ENCODE results near the gene COL5A3.

COL5A3 gene

DNA sequence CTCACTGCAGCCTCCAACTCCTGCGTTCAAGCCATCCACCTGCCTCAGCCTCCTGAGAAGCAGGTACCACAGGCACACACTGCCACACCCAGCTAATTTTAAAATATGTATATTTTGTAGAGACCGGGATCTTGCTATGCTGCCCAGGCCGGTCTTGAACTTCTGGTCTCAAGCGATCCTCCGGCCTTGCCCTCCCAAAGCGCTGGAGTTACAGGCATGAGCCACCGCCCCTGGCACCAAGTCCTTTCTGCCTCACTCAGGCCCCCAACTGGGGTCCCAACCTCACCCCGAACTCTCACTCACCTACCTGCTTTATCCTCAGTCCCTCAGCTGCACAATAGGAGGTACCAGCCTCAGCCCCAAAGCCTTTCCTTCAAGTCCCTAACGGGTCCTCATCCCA is 635 bp upstream of the COL5A3 start:
- no peak for DNase-seq

DNA sequence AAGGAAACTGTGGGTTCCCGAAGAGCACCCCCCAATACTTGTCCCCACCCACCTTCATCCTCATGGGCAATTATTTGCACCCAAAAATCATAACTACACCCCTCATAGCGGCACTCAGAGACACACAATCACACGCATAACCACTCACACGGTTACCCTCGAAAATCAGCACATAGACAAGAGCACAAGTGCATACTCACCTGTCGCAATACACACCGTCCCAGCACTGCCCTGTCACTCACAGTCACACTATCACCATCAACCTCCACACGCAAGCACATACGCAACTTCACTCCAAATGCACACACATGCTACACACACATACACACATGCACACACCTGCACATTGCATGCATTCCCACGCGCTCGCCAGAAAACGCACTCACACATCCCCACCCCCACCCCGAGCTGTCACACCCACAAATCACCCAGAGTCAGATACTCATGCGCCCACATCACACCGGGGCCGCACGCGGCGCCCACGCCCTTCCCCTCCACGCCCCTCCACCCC is 535 bp downstream of the COL5A3 start:
- no peak for DNase-seq

DNA sequence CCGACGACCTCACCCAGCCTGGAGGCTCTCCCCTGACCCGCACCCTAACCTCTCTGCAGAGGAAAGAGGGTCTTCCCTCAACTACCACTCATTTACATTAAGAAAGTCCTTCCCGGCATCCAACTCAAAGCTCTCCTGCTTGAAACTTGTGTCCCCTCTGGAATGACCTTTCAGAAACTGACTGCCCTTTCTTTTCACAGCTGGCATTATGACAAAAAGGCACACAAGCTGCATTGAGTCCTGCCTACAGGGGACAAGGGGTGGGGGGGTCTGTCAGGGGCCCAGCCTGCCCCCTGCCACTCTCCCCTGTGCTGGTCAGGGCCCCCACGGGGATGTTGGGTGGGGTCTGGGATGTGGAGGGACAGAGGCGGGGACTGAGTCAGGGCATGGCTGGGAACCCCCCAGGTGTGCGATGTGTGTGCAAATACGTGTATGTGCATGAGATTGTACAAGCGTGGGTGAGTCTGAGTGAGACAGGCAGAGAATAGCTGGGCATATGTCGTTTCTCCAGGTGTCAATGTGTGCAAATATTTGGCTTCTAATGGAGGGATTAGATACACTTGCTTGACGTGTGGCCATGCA is 2.0 kb downstream of the COL5A3 start:
- DNase-seq, result no peak

DNA sequence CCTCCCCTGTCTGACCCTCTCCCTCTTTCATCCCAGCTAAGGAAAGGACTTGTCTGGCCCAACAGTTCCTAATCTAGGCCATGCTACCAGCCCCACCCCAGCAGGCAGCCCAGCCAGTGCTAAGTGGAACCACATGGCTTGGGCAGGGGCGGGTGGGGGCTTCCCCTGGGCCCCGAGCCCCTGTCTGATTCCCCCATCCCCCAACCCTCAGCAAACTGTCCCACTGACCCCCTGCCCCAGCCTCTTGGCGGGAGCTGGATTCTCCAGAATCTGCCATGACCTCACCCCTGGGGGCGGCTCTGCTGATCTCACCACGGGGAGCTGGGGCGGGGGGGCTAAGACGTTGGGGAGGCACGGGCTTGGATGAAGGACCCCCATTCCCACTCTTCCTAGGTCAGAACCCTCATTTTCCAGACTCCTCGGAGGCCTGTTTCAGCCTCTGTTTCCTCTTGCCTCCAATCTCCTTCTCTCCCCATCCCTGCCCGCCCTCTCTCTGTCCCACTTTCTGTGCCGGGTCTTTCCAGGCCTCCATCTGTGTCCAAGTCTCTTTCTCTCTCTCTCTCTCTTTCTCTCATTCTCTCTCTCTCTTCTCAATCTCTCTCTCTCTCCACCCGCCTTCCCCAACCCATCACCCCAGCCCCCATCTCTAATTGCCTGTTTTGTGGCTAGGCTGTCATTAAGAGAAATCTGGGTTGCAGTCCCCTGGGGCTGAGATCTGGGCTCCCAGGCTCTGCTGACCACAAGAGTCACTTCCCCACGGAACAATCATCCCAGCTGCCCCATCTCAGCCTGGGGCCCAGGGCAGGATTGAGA is 2.7 kb downstream of the COL5A3 start:
- no peak for DNase-seq

GRCh38 chr19:10006752-10007323 is 3.5 kb downstream of the COL5A3 start:
- no peak for DNase-seq

GRCh38 chr19:10006335-10006708 is 4.0 kb downstream of the COL5A3 start:
- DNase-seq, result peak; percentile 12

DNA sequence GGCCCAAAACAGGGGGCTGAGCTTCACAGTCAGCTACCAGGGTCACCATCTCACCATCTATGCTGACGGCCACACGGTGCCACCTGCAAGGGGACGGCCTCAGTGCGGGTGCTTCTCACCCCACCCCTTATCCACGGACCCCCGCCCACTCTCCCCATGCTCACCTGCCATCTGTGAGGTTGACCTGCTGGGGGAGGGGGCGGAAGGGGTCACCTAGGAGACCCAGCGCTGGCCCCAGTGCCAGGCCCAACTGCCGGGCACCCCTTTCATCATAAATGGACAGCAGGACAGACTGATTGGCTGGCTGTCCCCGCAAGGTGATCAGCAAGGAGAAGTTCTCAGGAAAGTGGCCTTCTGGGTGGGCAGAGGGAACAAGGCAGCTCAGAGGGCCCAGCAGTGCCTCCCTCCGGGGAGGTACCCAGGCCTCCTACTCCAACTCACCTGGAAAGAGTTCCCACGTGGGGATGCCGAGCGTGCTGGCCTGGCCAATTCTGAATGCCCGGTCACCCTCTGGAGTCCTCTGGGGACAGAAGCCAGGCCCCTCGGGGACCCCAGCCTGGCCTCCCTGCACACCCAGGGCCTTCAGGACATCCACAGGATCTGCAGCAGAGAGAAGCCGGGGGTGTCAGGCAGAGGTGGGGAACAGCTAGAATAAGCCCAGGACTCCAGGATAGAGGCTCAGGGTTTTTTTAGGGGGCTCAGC is 4.5 kb downstream of the COL5A3 start:
- DNase-seq, result no peak

- no peak for DNase-seq
These were observed 5.7 kb downstream of the COL5A3 start for GRCh38 chr19:10004617-10005016.

GRCh38 chr19:10003271-10003670 is 7.0 kb downstream of the COL5A3 start:
- DNase-seq, result no peak

GRCh38 chr19:10001899-10002298 is 8.4 kb downstream of the COL5A3 start:
- peak; percentile 9 for DNase-seq

DNA sequence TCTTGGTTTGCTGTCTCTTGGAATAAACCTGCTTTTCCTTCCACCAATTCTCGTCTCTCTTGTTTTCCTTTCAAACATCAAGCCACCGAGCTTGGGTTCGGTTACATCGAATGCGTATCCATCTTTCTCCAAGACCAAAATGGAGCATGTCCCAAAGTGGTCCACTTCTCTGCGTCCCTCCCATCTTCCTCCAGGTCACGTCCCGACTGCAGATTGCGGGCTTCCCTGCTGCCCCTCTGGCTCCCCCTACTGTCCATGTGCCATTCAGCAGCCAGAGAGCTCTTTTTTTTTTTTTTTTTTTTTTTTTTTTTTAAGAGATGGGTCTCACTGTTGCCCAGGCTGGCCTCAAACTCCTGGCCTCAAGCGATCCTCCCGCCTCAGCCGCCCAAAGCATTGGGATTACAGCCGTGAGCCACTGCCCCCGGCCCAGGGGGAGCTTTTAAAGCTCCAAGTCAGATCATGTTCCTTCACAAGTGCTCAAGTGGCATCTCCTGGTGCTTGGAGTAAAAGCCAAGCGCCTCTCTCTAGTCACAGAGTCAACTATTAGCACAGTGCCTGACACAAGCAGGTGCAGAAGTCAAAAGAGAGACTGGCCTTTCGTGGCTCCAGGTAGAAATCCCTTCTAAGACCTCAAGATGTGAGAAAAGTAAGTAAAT is 10.0 kb downstream of the COL5A3 start:
- DNase-seq, result peak; percentile 72

DNA sequence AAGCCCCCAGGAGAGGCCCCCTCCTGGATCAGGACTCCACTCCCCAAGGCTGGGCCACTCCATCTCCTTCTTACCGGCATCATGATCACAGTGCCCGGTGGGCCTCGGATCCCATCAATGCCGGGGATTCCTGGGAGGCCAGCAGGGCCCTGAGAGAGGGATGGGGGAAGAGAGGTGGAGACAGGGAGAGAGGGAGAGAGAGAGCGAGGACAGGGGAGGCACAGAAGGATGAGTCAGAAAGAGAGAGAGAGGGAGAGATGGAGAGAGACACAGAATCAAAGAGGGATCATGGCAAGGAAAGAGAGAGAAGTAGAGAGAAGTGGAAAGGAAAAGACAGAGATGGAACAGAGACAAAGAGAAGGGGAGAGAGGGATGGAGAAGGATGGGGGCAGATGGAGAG is 13.8 kb downstream of the COL5A3 start:
- no peak for DNase-seq

DNA sequence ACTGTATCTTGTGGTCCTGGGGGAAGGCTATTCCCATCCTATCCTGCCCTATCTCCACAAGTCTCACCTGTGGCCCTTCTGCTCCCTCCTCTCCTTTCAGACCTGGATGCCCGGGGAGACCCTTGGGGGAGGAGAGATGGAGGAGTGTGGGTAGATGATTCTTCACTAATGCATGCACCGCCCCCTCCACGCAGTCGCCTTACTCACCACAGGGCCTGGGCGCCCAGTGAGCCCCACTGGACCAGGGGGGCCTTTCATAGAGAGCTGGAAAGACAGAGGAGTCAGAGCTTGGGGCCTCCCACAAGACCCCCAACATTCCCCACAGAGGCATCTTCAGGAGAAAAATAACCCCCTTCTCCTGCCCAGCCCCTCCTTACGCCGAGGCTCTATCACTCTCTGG is 14.3 kb downstream of the COL5A3 start:
- DNase-seq, result no peak

GRCh38 chr19:9995084-9995483 is 15.2 kb downstream of the COL5A3 start:
- no peak for DNase-seq

- no peak for DNase-seq
These were observed 18.7 kb downstream of the COL5A3 start for GRCh38 chr19:9991425-9992191.

DNA sequence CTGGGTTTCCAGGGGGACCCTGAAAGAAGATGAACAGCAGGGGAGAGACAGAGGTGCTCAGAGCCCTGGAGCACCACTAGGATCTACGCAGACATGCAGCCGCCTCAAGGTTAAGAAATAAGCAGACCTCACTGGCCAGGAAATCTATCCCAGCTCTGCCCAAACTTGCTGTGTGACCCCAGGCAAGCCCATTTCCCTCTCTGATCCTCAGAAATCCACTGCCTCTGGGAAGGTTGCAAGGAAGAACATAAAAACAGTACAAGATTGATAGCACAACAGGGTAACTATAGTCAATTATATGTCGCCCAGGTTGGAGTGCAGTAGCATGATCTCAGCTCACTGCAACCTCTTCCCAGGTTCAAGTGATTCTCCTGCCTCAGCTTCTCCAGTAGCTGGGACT is 20.8 kb downstream of the COL5A3 start:
- DNase-seq, result no peak

DNA sequence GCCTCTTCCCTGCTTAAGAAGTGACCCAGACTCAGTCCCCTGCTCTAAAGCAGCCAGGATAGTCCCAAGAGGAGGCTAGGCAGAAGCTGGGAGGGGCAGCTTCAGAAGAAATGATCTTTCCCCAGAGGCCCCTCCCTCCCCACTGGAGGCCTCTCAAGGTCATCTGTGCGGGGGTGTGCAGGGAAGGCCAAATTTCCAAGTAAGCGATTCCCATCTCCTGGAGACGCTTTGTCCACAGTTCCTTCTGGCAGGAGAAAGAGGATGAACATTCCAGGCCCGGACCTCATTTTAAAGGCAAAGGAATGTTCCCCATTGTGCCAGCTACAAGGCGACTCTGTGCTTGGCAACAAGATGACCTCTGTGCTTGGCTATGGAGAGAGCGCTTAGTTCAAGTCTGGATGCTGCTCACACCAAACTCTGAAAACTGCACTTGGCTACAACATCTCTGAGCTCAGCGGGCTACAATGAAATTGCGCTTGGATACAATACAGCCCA is 23.5 kb downstream of the COL5A3 start:
- no peak for DNase-seq

- no peak for DNase-seq
These were observed 28.7 kb downstream of the COL5A3 start for GRCh38 chr19:9981406-9982260.

- no peak for DNase-seq
These were observed 38.2 kb downstream of the COL5A3 start for GRCh38 chr19:9972103-9972502.

- DNase-seq, result no peak
These were observed 39.0 kb downstream of the COL5A3 start for GRCh38 chr19:9971166-9971897.

Measured in activated CD4-positive, alpha-beta T cell treated with anti-CD3 and anti-CD28 coated beads, Interleukin-10, Interleukin-2, amounts not matched to agents 100 ng/mL and 50 ng/mL, durations not matched to agents 16 hours and 8 hours (primary cell).